Medulla oblongata (tissue), 1 donor: ENCODE measurements around the gene RBMY1E.
"Not testable (repeated sequence)": the region's sequence is repeated elsewhere in the genome, so short reads cannot be mapped to it uniquely, and the experiment has no call there.

Experiments used
- DNase-seq: peaks from one replicate; pipeline ENCODE4 v3.0.0-alpha.2; 2015; ENCODE audit errors: extremely low spot score

The RBMY1E gene

DNA sequence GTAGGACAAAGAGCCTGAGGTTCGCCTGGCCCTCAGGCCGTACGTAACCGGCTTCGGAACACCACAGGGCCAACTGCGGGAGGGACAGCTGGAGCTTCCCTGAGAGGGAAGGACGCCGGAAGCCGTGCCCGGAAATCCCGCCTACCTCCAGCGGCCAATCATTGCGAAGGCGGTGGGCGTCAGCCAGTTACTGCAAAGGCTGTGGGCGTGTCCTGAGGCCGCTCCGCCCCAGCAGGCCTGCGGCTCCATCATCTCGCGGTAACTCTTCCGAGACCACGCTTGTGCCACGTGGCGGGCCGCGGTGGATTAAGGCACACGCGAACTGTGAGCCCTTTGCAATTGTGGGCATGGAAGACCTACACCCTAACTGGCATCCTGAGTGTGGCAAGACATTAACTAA, at the start of gene RBMY1E:
TSS of gene RBMY1E (minus strand) at position 101 of the 400 bp plus-strand sequence. CDS start 1,978 bp downstream, outside the sequence.
- not testable (repeated sequence) for DNase-seq

DNA sequence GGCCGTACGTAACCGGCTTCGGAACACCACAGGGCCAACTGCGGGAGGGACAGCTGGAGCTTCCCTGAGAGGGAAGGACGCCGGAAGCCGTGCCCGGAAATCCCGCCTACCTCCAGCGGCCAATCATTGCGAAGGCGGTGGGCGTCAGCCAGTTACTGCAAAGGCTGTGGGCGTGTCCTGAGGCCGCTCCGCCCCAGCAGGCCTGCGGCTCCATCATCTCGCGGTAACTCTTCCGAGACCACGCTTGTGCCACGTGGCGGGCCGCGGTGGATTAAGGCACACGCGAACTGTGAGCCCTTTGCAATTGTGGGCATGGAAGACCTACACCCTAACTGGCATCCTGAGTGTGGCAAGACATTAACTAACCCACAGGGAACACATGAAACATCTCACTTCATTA, 23.4 kb downstream of the RBMY1E start, which contains the start of gene RBMY1D:
TSS of gene RBMY1D (minus strand) at position 101 of the 400 bp plus-strand sequence. CDS start 2,013 bp downstream, outside the sequence.
- not testable (repeated sequence) for DNase-seq

DNA sequence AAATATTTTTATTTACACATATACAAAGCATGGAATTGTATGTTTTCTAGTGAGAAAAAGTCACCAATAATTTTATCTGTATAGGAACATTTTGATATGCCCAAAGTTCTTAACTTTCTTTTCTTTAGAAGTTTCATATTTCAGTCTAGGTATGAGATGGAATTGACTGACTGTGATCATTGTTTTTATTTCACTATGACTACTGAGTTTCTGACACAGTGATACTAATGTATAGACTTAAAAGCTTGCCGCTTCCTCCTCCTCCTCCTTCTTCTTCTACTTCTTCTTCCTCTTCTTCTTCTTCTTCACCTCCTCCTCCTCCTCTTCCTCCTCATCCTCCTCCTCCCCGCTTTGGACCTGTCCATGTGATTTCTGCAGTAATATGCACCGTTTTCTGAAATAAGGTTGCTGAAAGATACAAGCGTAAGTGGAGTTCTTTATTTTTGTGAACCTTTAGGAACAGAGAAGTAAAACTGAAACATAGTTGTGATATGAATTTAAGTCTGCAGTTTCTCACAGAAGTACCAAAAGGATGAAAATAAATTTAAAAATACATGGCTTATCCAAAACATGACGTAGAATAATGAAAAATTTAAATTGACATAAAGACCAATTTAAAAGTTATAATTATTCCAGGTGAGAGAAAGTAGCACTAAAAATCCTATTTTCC, 48.3 kb downstream of the RBMY1E start:
- not testable (repeated sequence) for DNase-seq
